HUES6 (cell line): Measurements from ENCODE around the gene FOXJ2.

Source experiments
- H3K27ac ChIP-seq: 2 replicates; pipeline ENCODE4 v1.7.0; 2013; ENCODE audit warnings: low read depth, mild to moderate bottlenecking, low read length, inconsistent platforms
- H3K27me3 ChIP-seq: 2 replicates; pipeline ENCODE4 v1.6.1; 2013; ENCODE audit warnings: low read length; ENCODE audit not compliant: control insufficient read depth, insufficient read depth
- H3K36me3 ChIP-seq: 2 replicates; pipeline ENCODE4 v1.6.1; 2013; ENCODE audit warnings: low read length; ENCODE audit not compliant: control insufficient read depth, insufficient read depth
- H3K4me1 ChIP-seq: 2 replicates; pipeline ENCODE4 v1.6.1; 2013; ENCODE audit warnings: low read length; ENCODE audit not compliant: control insufficient read depth, insufficient read depth
- H3K4me3 ChIP-seq: 2 replicates; pipeline ENCODE4 v1.5.1; 2013; ENCODE audit warnings: low read depth, low read length
- H3K9ac ChIP-seq: one replicate; pipeline ENCODE4 v1.6.1; 2013; ENCODE audit warnings: mild to moderate bottlenecking, low read length
- H3K9me3 ChIP-seq: 2 replicates; pipeline ENCODE4 v1.6.1; 2013; ENCODE audit warnings: low read depth, low read length; ENCODE audit not compliant: control insufficient read depth, insufficient read depth

FOXJ2 gene

GRCh38 chr12:8045952-8046944 lies 13.7 kb downstream of the FOXJ2 start:
- no peaks in the 10 kb centered on the region for H3K9me3 ChIP-seq
- no peak overlapping the region for H3K27ac ChIP-seq
- H3K4me3 ChIP-seq: no peak overlapping the region
- no peak overlapping the region for H3K9ac ChIP-seq
- H3K4me1 ChIP-seq: no peaks in the 10 kb centered on the region
- H3K27me3 ChIP-seq: no peaks in the 10 kb centered on the region
- peaks cover 64% of the 10 kb centered on the region for H3K36me3 ChIP-seq

GRCh38 chr12:8047842-8048241 lies 15.3 kb downstream of the FOXJ2 start:
- H3K27ac ChIP-seq: no peak overlapping the region
- no peaks in the 10 kb centered on the region for H3K9me3 ChIP-seq
- H3K27me3 ChIP-seq: no peaks in the 10 kb centered on the region
- H3K9ac ChIP-seq: no peak overlapping the region
- H3K4me1 ChIP-seq: no peaks in the 10 kb centered on the region
- no peak overlapping the region for H3K4me3 ChIP-seq
- H3K36me3 ChIP-seq: peaks cover 69% of the 10 kb centered on the region

- Histone ChIP-seq H3K27ac (no peak overlapping the region), H3K36me3 (peaks cover 67% of the 10 kb centered on the region), H3K4me1 (no peaks in the 10 kb centered on the region)
Observed at GRCh38 chr12:8048906-8049305, 16.4 kb downstream of the FOXJ2 start.

GRCh38 chr12:8050600-8051250 lies 18.2 kb downstream of the FOXJ2 start:
- H3K27me3 ChIP-seq: no peaks in the 10 kb centered on the region
- no peak overlapping the region for H3K4me3 ChIP-seq
- no peaks in the 10 kb centered on the region for H3K4me1 ChIP-seq
- peaks cover 66% of the 10 kb centered on the region for H3K36me3 ChIP-seq
- no peaks in the 10 kb centered on the region for H3K9me3 ChIP-seq
- no peak overlapping the region for H3K27ac ChIP-seq
- no peak overlapping the region for H3K9ac ChIP-seq

More at GRCh38 chr12:8048906-8049305, 16.4 kb downstream of the FOXJ2 start:
- Histone ChIP-seq H3K4me3 (no peak overlapping the region), H3K9ac (no peak overlapping the region), H3K27me3 (no peaks in the 10 kb centered on the region), H3K9me3 (no peaks in the 10 kb centered on the region)

GRCh38 chr12:8052679-8053078 lies 20.2 kb downstream of the FOXJ2 start:
- H3K36me3 ChIP-seq: peaks cover 55% of the 10 kb centered on the region

GRCh38 chr12:8054816-8055215 lies 22.3 kb downstream of the FOXJ2 start:
- no peak overlapping the region for H3K27ac ChIP-seq
- H3K9ac ChIP-seq: no peak overlapping the region
- no peak overlapping the region for H3K4me3 ChIP-seq
- no peaks in the 10 kb centered on the region for H3K4me1 ChIP-seq
- peaks cover 33% of the 10 kb centered on the region for H3K36me3 ChIP-seq
- no peaks in the 10 kb centered on the region for H3K9me3 ChIP-seq
- no peaks in the 10 kb centered on the region for H3K27me3 ChIP-seq

More at GRCh38 chr12:8052679-8053078, 20.2 kb downstream of the FOXJ2 start:
- no peak overlapping the region for H3K27ac ChIP-seq
- no peaks in the 10 kb centered on the region for H3K27me3 ChIP-seq
- no peaks in the 10 kb centered on the region for H3K4me1 ChIP-seq
- H3K9ac ChIP-seq: no peak overlapping the region
- H3K9me3 ChIP-seq: no peaks in the 10 kb centered on the region
- H3K4me3 ChIP-seq: no peak overlapping the region

- no peaks in the 10 kb centered on the region for H3K4me1 ChIP-seq
- no peaks in the 10 kb centered on the region for H3K9me3 ChIP-seq
- H3K9ac ChIP-seq: no peak overlapping the region
- H3K4me3 ChIP-seq: no peak overlapping the region
- peaks cover 19% of the 10 kb centered on the region for H3K36me3 ChIP-seq
- no peaks in the 10 kb centered on the region for H3K27me3 ChIP-seq
- H3K27ac ChIP-seq: no peak overlapping the region
Observed at GRCh38 chr12:8057306-8057705, 24.8 kb downstream of the FOXJ2 start.

- Histone ChIP-seq H3K27ac (no peak overlapping the region), H3K4me1 (no peaks in the 10 kb centered on the region), H3K27me3 (no peaks in the 10 kb centered on the region), H3K9me3 (no peaks in the 10 kb centered on the region), H3K9ac (no peak overlapping the region), H3K4me3 (no peak overlapping the region), H3K36me3 (peaks cover 14% of the 10 kb centered on the region)
Observed at GRCh38 chr12:8057839-8058238, 25.3 kb downstream of the FOXJ2 start.

GRCh38 chr12:8058506-8058905 lies 26.0 kb downstream of the FOXJ2 start:
- H3K27me3 ChIP-seq: no peaks in the 10 kb centered on the region
- H3K9ac ChIP-seq: no peak overlapping the region
- no peaks in the 10 kb centered on the region for H3K4me1 ChIP-seq
- peaks cover 9% of the 10 kb centered on the region for H3K36me3 ChIP-seq
- H3K27ac ChIP-seq: no peak overlapping the region
- no peaks in the 10 kb centered on the region for H3K9me3 ChIP-seq
- H3K4me3 ChIP-seq: no peak overlapping the region

- H3K4me3 ChIP-seq: no peak overlapping the region
- H3K27ac ChIP-seq: no peak overlapping the region
- no peaks in the 10 kb centered on the region for H3K9me3 ChIP-seq
Observed at GRCh38 chr12:8064131-8064530, 31.6 kb downstream of the FOXJ2 start.

GRCh38 chr12:8065991-8066594 lies 33.6 kb downstream of the FOXJ2 start, which contains the start of gene C3AR1:
Gene C3AR1, minus strand, starts transcription at chr12:8066359. Its CDS starts 6,174 bp downstream, at chr12:8060185.
- Histone ChIP-seq H3K9me3 (no peaks in the 10 kb centered on the region), H3K4me1 (no peaks in the 10 kb centered on the region), H3K27me3 (no peaks in the 10 kb centered on the region), H3K9ac (no peak within 1 kb of the TSS), H3K36me3 (no peaks in the 10 kb centered on the region), H3K4me3 (no peak within 1 kb of the TSS), H3K27ac (no peak within 1 kb of the TSS)

More at GRCh38 chr12:8064131-8064530, 31.6 kb downstream of the FOXJ2 start:
- Histone ChIP-seq H3K27me3 (no peaks in the 10 kb centered on the region), H3K9ac (no peak overlapping the region), H3K4me1 (no peaks in the 10 kb centered on the region), H3K36me3 (no peaks in the 10 kb centered on the region)
